Measurements from ENCODE around the gene SUMO1.
"Not testable (repeated sequence)": the region's sequence is repeated elsewhere in the genome, so short reads cannot be mapped to it uniquely, and the experiment has no call there.

DNA sequence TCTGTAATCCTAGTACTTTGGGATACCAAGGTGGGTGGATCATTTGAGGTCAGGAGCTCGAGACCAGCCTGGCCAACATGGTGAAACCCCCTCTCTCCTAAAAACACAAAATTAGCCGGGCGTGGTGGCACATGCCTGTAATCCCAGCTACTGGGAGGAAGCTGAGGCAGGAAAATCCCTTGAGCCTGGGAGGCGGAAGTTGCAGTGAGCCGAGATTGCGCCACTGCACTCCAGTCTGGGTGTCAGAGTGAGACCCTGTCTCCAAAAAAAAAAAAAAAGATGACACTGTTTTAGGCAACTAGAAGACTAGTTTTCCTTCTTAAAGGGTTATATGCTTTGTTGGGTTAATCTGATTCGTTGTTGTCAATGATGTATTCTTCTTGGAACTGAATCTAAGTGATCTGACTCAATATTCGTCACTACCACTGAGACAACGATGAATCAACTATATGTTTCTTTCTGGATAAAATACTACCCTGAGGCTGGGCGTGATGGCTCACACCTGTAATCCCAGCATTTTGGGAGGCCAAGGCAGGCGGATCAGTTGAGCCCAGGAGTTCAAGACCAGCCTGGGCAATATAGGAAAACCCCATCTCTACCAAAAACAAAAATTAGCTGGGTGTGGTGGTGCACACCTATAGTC is 37.8 kb upstream of the SUMO1 start:
- TF ChIP-seq, protein P1, sequence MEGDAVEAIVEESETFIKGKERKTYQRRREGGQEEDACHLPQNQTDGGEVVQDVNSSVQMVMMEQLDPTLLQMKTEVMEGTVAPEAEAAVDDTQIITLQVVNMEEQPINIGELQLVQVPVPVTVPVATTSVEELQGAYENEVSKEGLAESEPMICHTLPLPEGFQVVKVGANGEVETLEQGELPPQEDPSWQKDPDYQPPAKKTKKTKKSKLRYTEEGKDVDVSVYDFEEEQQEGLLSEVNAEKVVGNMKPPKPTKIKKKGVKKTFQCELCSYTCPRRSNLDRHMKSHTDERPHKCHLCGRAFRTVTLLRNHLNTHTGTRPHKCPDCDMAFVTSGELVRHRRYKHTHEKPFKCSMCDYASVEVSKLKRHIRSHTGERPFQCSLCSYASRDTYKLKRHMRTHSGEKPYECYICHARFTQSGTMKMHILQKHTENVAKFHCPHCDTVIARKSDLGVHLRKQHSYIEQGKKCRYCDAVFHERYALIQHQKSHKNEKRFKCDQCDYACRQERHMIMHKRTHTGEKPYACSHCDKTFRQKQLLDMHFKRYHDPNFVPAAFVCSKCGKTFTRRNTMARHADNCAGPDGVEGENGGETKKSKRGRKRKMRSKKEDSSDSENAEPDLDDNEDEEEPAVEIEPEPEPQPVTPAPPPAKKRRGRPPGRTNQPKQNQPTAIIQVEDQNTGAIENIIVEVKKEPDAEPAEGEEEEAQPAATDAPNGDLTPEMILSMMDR (IDR thresholded peaks at IDR 0.05 in 4 of 5, conservative IDR thresholded peaks at IDR 0.05 in 1 of 5) = not testable (repeated sequence)
- TF ChIP-seq POLR2A (IDR thresholded peaks at IDR 0.05) = not testable (repeated sequence)

Measured in gastrocnemius medialis (tissue), 4 donors.